ENCODE measurements around the gene ZFP57. TPM values are rescaled to one million over a fixed set of nuclear protein-coding genes. Genes with fewer than 3 reads are reported as not detected.

ZFP57 gene
- total RNA-seq, 1 donor from 2014 or later = 2.6 TPM

DNA sequence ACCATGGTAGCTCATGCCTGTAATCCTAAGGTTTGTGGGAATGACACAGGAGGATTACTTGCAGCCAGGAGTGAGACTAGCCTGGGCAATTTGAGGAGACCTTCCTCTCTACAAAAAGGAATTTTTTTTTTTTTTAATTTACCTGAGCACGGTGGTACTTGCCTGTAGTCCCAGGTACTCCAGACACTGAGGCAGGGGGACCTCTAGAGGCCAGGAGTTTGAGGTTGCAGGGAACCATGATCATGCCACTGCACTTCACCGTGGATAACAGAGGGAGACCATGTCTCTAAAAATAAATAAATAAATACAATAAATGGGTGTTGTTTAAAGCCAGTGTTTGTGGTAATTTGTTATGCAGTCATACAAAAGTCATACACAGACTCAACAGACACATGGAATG is 39.9 kb upstream of the ZFP57 start:
- Mint-ChIP-seq H3K27me3 (ENCODE audit: low read depth) (no peaks in the 10 kb centered on the region), H3K4me1 (ENCODE audit: low read depth) (peaks cover 29% of the 10 kb centered on the region), H3K4me3 (ENCODE audit: low read depth) (no peak overlapping the region), H3K36me3 (ENCODE audit: low read depth) (peaks cover 27% of the 10 kb centered on the region), H3K27ac (no peak overlapping the region), H3K9me3 (no peaks in the 10 kb centered on the region)
- intact Hi-C loops (cut with micrococcal nuclease) = loop anchor here (10.0 kb wide), 2 partner anchors 66 to 244 kb away; partner anchors contain the start of gene MOG
- no peak for DNase-seq (ENCODE audit: low spot score)

DNA sequence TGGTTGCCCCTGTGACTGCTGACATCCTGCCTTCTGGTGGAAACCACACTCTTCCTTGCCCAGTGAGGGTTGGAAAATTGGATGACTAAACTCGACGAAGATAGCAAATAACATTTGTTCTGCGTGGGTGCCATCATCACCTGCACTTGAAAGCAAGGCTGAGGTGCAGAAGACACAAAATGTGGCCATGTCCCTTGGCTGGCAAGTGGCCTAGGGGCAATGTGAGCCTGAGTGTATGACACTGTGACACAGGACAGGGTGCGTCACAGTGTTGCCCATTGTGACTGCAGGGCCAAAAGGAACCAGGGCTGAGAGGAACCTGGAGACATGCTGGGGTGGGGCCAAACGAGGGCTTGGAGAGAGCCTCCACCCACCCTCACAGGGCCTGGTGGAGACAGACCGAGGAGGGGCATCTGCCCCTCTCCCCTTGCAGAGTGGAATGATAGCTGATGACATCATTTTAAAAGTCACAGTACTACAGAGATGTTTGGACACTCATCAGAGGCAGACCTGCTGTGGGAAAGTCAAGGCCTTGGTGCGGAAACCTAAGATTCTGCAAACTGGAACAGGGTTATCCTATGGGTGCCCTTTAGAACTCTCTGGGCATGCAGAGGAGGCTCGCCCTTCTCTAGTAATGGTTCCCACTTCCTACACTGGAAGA is 29.5 kb upstream of the ZFP57 start:
- no peaks in the 10 kb centered on the region for H3K9me3 Mint-ChIP-seq
- peaks cover 41% of the 10 kb centered on the region for H3K4me1 Mint-ChIP-seq (ENCODE audit: low read depth)
- H3K27me3 Mint-ChIP-seq (ENCODE audit: low read depth) = no peaks in the 10 kb centered on the region
- no peak for DNase-seq (ENCODE audit: low spot score)
- peak overlapping the region; percentile 46 for H3K4me3 Mint-ChIP-seq (ENCODE audit: low read depth)
- no peaks in the 10 kb centered on the region for H3K36me3 Mint-ChIP-seq (ENCODE audit: low read depth)
- no peak overlapping the region for H3K27ac Mint-ChIP-seq
- intact Hi-C loops (cut with micrococcal nuclease) = no loop called here

DNA sequence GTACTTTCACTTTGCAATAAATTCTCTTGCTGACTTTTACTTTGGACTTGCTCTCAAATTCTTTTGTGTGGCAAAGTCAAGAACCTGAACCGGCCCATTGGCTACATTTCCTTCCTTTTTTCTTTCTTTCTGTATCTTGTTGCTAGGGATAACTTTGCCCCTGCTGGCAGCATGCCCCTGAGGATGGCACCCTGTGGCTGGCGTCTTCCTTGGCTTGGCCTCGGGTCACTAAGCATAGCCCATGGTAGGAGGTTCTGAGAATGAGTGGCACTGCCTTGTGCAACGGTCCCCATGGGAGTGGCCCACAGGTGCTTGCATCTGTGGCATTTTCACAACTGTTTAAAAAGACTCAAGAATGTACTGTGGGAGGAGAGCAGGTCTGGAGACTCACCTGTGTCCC is 28.2 kb upstream of the ZFP57 start:
- Mint-ChIP-seq H3K9me3 (no peaks in the 10 kb centered on the region), H3K36me3 (ENCODE audit: low read depth) (no peaks in the 10 kb centered on the region), H3K27me3 (ENCODE audit: low read depth) (peaks cover 4% of the 10 kb centered on the region), H3K4me3 (ENCODE audit: low read depth) (peak overlapping the region; percentile 70), H3K4me1 (ENCODE audit: low read depth) (peaks cover 41% of the 10 kb centered on the region), H3K27ac (peak overlapping the region; percentile 77)
- no peak for DNase-seq (ENCODE audit: low spot score)
- intact Hi-C loops (cut with micrococcal nuclease) = no loop called here

DNA sequence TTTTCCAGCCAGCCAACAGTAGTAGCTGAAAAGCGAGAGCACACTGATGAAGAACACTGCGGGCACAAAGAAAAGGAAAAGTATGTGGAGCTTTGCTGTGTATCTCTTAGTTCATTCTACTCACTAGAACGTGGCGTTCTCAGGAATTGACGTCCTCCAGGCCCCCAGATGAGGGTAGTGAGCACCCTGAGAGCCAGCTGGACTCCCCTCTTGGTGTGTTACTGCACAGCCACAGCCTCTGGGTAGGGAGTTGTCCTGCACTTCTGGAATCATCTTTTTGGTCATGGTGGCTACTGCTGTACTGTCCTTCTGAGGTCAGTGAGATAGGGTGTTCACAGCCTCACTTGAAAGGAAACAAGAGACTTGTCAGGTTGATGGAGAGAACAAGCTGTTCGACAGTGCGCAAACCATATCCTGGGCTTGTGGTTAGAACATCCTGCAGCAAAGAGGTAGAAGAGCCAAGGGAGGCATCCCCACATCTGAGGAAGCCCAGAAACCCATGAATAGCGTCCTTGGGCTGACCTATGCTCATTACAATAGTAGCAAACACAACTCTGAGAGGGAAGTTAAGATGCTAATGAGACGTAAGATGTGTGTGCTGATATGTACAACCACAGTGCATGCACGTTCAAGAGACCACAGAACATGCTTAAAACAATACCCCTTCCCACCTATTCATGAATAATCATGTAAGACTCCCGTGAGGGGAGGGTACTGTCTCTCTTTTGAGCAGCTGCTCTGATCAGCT is 27.7 kb upstream of the ZFP57 start:
- peak overlapping the region; percentile 77 for H3K27ac Mint-ChIP-seq
- intact Hi-C loops (cut with micrococcal nuclease) = no loop called here
- H3K27me3 Mint-ChIP-seq (ENCODE audit: low read depth) = peaks cover 7% of the 10 kb centered on the region
- DNase-seq (ENCODE audit: low spot score) = peak; percentile 81
- peak overlapping the region; percentile 70 for H3K4me3 Mint-ChIP-seq (ENCODE audit: low read depth)
- peaks cover 41% of the 10 kb centered on the region for H3K4me1 Mint-ChIP-seq (ENCODE audit: low read depth)
- no peaks in the 10 kb centered on the region for H3K36me3 Mint-ChIP-seq (ENCODE audit: low read depth)
- no peaks in the 10 kb centered on the region for H3K9me3 Mint-ChIP-seq

- Mint-ChIP-seq H3K36me3 (ENCODE audit: low read depth) (no peaks in the 10 kb centered on the region), H3K27me3 (ENCODE audit: low read depth) (peaks cover 17% of the 10 kb centered on the region), H3K27ac (no peak overlapping the region), H3K4me3 (ENCODE audit: low read depth) (no peak overlapping the region), H3K9me3 (no peaks in the 10 kb centered on the region), H3K4me1 (ENCODE audit: low read depth) (peaks cover 40% of the 10 kb centered on the region)
- DNase-seq (ENCODE audit: low spot score) = no peak
- intact Hi-C loops (cut with micrococcal nuclease) = loop anchor here (2.0 kb wide), 1 partner anchor 129 kb away; no protein-coding TSS in a partner anchor
Measured at GRCh38 chr6:29705389-29706231, 24.7 kb upstream of the ZFP57 start.

DNA sequence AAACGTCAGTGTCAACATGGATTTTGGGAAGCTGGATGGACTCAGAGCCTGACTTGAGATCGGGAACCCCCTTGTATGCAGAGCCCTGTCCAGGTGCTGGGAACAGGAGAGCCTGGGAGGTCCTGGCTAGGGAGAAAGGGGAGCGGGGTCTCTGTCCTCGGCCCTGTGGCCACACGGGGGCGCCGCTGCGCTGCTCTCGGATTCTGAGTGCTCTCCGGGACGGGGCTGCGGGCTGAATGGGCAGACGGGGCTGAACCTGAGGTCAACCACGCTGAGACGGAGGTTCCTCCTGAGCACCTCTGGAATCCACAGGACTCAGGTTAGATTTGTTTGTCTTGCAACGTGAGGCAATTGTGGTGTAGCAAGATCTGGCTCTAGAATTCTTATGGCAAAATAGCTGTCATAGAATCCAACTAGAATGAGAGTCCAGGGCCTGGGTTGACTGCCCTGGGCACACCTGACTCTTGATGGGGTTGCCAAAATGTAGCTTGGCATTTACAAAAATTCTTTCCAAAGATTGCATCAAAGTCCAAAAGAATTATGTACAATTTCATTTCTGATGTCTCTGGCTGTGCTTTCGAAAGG is 21.7 kb upstream of the ZFP57 start:
- Mint-ChIP-seq H3K4me1 (ENCODE audit: low read depth) (peaks cover 14% of the 10 kb centered on the region), H3K27ac (no peak overlapping the region), H3K27me3 (ENCODE audit: low read depth) (peaks cover 22% of the 10 kb centered on the region), H3K9me3 (no peaks in the 10 kb centered on the region), H3K4me3 (ENCODE audit: low read depth) (no peak overlapping the region), H3K36me3 (ENCODE audit: low read depth) (no peaks in the 10 kb centered on the region)
- intact Hi-C loops (cut with micrococcal nuclease) = loop anchor here (1.0 kb wide), 1 partner anchor 51 kb away; no protein-coding TSS in a partner anchor
- peak; percentile 65 for DNase-seq (ENCODE audit: low spot score)

- DNase-seq (ENCODE audit: low spot score) = no peak
- no peaks in the 10 kb centered on the region for H3K36me3 Mint-ChIP-seq (ENCODE audit: low read depth)
- H3K27me3 Mint-ChIP-seq (ENCODE audit: low read depth) = peaks cover 12% of the 10 kb centered on the region
- H3K4me3 Mint-ChIP-seq (ENCODE audit: low read depth) = no peak overlapping the region
- intact Hi-C loops (cut with micrococcal nuclease) = no loop called here
- peaks cover 2% of the 10 kb centered on the region for H3K4me1 Mint-ChIP-seq (ENCODE audit: low read depth)
- peaks cover 8% of the 10 kb centered on the region for H3K9me3 Mint-ChIP-seq
- no peak overlapping the region for H3K27ac Mint-ChIP-seq
Measured at GRCh38 chr6:29696147-29697125, 15.5 kb upstream of the ZFP57 start.

DNA sequence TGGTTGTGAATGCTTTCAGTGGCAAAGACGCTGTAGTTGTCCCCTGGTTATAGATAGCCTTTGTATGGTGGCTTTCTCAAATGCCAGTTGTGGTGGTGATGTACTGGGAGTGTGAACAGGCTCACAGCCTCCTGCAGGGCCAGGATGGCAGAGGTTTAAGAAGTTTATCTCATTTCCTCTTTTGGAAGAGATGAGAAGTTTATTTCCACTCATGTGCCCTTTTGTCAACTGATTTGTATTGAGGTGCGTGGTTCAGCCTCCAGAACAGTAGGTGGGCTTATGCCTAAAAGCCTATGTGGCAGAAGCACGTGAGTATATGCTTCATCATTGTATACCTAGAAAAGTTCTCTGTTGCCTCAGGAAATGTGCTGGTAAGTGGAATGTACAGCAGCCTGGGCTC is 13.7 kb upstream of the ZFP57 start:
- peaks cover 2% of the 10 kb centered on the region for H3K4me1 Mint-ChIP-seq (ENCODE audit: low read depth)
- no peak overlapping the region for H3K4me3 Mint-ChIP-seq (ENCODE audit: low read depth)
- DNase-seq (ENCODE audit: low spot score) = no peak
- no peak overlapping the region for H3K27ac Mint-ChIP-seq
- intact Hi-C loops (cut with micrococcal nuclease) = no loop called here
- H3K36me3 Mint-ChIP-seq (ENCODE audit: low read depth) = no peaks in the 10 kb centered on the region
- peaks cover 8% of the 10 kb centered on the region for H3K9me3 Mint-ChIP-seq
- peaks cover 3% of the 10 kb centered on the region for H3K27me3 Mint-ChIP-seq (ENCODE audit: low read depth)

DNA sequence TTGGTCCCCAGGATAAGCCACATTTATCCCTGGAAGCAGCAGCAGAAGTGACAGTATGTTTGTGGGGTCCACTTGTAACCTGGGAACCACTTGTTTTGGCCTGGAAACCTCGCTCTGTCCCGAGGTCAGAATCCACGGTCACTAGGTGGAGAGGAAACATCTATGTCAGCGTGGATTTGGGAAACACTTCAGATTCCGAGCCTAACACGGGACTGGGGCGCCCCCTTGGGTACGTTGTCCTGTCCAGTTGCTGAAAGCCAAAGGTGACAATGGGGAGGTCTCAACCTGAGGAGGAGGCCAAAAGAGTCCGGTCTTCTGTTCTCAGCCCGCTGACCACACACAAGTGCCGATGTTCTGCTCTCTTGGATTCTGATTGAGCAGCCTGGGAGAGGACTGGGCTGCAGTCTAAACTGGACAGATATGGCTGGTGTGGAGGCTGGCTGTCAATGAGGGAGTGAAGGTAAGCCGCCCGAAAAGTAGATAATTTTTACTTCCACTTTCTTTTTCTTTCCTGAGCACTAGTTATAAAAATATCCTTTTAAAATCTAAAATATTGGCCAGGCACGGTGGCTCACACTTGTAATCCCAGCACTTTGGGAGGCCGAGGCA is 4.9 kb upstream of the ZFP57 start:
- no peak for DNase-seq (ENCODE audit: low spot score)
- H3K9me3 Mint-ChIP-seq = no peaks in the 10 kb centered on the region
- peaks cover 13% of the 10 kb centered on the region for H3K27me3 Mint-ChIP-seq (ENCODE audit: low read depth)
- no peaks in the 10 kb centered on the region for H3K36me3 Mint-ChIP-seq (ENCODE audit: low read depth)
- no peak overlapping the region for H3K27ac Mint-ChIP-seq
- peaks cover 5% of the 10 kb centered on the region for H3K4me1 Mint-ChIP-seq (ENCODE audit: low read depth)
- H3K4me3 Mint-ChIP-seq (ENCODE audit: low read depth) = no peak overlapping the region
- intact Hi-C loops (cut with micrococcal nuclease) = no loop called here

DNA sequence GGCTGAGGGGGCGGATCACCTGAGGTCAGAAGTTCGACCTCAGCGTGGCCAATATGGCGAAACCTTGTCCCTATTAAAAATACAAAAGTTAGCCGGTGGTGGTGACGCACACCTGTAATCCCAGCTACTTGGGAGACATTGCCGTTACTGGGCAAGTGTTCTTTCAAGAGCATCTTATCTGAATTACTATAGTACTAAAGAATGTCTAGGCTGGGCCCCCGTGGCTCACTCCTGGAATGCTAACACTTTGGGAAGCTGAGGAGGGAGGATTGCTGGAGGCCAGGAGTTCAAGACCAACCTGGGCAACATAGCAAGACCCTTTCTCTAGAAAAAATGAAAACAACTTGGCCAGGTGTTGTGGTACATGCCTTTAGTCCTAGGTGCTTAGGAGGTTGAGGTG is 859 bp upstream of the ZFP57 start:
- H3K4me3 Mint-ChIP-seq (ENCODE audit: low read depth) = no peak overlapping the region
- intact Hi-C loops (cut with micrococcal nuclease) = no loop called here
- no peak overlapping the region for H3K27ac Mint-ChIP-seq
- no peaks in the 10 kb centered on the region for H3K36me3 Mint-ChIP-seq (ENCODE audit: low read depth)
- H3K9me3 Mint-ChIP-seq = no peaks in the 10 kb centered on the region
- peaks cover 6% of the 10 kb centered on the region for H3K27me3 Mint-ChIP-seq (ENCODE audit: low read depth)
- no peak for DNase-seq (ENCODE audit: low spot score)
- peaks cover 15% of the 10 kb centered on the region for H3K4me1 Mint-ChIP-seq (ENCODE audit: low read depth)

DNA sequence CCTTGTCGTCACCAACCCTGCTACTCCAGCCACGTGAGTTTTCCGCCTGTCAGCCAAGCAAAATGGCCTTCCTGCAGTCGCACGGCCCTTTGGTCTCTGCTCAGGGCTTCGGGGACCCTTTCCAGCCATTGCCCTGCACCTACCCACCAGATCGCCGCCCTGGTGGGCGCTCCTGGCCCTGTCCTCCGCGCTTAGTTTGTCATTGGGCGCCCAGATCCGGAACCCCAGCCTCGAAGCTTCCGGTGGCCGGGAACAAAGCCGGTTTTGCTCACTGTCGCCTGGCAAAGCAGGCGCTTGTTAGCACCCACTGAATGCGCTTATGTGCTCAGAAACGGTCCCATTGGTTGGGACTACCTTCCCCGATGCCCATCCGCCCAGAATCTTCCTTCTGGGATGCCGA is 536 bp downstream of the ZFP57 start:
- no peak for DNase-seq (ENCODE audit: low spot score)
- Mint-ChIP-seq H3K27me3 (ENCODE audit: low read depth) (peaks cover 6% of the 10 kb centered on the region), H3K4me1 (ENCODE audit: low read depth) (peaks cover 16% of the 10 kb centered on the region), H3K27ac (peak overlapping the region; percentile 15), H3K4me3 (ENCODE audit: low read depth) (peak overlapping the region; percentile 43), H3K9me3 (no peaks in the 10 kb centered on the region), H3K36me3 (ENCODE audit: low read depth) (no peaks in the 10 kb centered on the region)
- intact Hi-C loops (cut with micrococcal nuclease) = no loop called here
